Mesodermal cell (in vitro differentiated cells): ENCODE measurements around the gene NAT8L.
A peak's percentile ranks its signal among the peaks of the same experiment; 100 is the strongest.

Source experiments
- H3K27ac ChIP-seq: 2 replicates; pipeline ENCODE4 v1.7.0; 2013; ENCODE audit warnings: mild to moderate bottlenecking, low read depth, low read length, moderate library complexity; ENCODE audit not compliant: severe bottlenecking
- H3K36me3 ChIP-seq: 2 replicates; pipeline ENCODE4 v1.7.1; 2013; ENCODE audit warnings: mild to moderate bottlenecking, low read length, moderate library complexity; ENCODE audit not compliant: control insufficient read depth, insufficient read depth
- H3K4me1 ChIP-seq: one replicate; pipeline ENCODE4 v1.7.1; 2013; ENCODE audit warnings: mild to moderate bottlenecking, low read length; ENCODE audit not compliant: insufficient read depth, control insufficient read depth, poor library complexity, severe bottlenecking
- H3K4me3 ChIP-seq: 2 replicates; pipeline ENCODE4 v1.7.0; 2013; ENCODE audit warnings: low read length, control low read depth, mild to moderate bottlenecking; ENCODE audit not compliant: insufficient read depth, poor library complexity, severe bottlenecking; ENCODE audit errors: extremely low read depth
- H3K9me3 ChIP-seq: 2 replicates; pipeline ENCODE4 v1.7.1; 2013; ENCODE audit warnings: mild to moderate bottlenecking, low read length, moderate library complexity; ENCODE audit not compliant: control insufficient read depth
- WGBS, 2 experiments: methylation state at CpG; one replicate each; pipeline ENCODE4 v1.1.5; 2013; ENCODE audit warnings: missing lambda C conversion rate in 2 of 2; ENCODE audit not compliant: insufficient coverage in 2 of 2; 5-methylcytosine and 5-hydroxymethylcytosine counted together

NAT8L gene

DNA sequence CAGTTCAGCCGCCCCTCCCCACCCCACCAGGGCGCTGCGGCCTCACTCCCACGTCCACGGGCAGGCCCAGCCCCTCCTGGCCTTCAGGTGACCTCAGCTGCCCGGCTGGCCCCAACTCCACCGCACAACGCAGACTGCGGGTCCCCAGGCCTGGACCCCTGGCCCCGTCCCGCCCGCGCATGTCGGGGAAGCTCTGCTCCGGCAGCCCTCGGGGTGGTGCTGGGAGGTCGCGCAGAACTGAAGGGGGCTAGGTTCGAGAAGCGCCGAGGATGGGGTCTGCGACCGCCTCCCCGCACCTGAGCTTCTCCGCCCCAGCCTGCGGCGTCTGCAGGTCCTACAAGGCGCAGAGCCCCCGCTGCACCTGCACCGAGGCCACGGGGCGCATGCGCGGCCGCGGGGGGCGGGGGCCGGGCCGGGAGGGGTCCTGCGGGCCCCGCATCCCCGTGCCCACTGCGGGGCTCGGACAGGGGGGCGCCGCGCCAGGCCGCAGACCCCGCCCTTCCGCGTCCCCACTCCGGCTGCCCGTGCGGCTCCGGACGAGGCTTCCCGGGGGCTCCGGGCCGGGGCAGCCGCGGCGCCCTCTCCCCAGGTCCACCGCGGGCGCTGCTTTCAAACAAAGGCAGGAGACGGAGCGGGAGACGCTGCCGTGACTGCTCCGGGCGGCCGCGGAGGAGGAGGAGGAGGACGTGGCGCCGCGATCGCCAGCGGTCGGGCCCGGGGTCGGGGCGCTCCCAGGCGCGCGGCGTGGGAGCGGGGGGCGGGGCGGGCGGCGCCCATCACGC is 672 bp upstream of the NAT8L start:
- Histone ChIP-seq H3K4me3 (peak overlapping the region; percentile 28), H3K27ac (no peak overlapping the region), H3K36me3 (no peaks in the 10 kb centered on the region), H3K4me1 (peaks cover 5% of the 10 kb centered on the region), H3K9me3 (no peaks in the 10 kb centered on the region)
- WGBS, 2 experiments = 1 to 2% methylated on average over 36 to 70 of the region's 93 CpGs

DNA sequence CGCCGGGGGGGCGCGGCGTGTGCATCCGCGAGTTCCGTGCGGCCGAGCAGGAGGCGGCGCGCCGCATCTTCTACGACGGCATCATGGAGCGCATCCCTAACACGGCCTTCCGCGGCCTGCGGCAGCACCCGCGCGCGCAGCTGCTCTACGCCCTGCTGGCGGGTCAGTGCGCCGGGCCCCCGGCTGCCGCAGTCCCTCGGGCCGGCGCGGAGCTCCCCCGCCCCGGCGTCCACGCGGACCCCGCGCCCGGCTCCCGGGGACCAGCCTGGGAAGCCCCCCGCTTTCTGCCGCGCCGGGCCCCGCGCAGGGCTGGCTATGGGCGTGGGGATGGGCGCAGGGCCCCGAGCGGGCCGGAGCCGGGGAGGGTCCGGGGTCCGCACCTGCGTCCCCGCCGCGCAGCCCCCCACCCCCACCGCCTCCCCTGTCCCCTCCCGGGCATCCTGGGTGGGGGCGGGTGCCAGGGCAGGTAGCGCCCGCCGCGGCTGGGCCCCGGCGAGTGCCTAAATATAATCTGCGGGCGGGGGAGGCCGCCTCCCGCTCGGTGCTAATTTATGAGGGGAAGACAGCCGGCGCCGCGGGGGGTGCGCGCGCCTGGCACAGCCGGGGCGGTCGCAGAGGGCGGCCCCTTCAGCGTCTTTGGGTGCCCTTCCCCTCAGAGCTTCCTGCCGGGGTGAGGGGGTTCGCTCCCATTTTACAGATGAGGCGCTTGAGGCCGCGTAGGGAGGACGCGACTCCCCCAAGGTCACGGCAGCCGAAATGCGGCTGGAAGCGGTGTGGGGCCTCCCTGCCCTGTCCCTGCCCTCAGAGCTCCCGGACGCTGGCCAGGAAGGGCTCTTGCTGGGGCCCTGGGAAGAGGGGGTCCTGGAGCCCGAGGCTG is 837 bp downstream of the NAT8L start:
- peaks cover 5% of the 10 kb centered on the region for H3K4me1 ChIP-seq
- no peaks in the 10 kb centered on the region for H3K36me3 ChIP-seq
- WGBS, 2 experiments = 4 to 6% methylated on average over 39 to 58 of the region's 102 CpGs
- no peaks in the 10 kb centered on the region for H3K9me3 ChIP-seq
- no peak overlapping the region for H3K4me3 ChIP-seq
- H3K27ac ChIP-seq = no peak overlapping the region

DNA sequence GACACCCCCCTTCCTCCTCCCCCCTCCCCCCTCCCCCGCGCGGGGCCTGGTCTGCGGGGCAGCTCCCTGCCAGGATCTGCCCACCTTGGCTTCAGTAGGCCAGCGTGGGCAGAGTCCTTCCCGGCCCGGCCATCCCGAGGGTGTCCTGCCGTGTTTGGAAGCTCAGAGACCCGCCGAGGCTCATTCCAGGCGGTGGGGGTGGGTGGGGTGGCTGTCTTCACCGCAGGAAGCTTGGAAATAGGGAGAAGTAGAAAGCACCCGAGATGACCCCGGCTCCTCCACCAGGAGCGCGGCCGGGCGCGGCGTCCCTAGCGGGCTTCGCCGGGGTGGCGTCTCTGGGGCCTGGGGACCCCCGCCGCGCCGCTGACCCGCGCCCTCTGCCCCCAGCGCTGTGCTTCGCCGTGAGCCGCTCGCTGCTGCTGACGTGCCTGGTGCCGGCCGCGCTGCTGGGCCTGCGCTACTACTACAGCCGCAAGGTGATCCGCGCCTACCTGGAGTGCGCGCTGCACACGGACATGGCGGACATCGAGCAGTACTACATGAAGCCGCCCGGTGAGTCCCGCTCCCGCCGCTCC is 1.6 kb downstream of the NAT8L start:
- H3K4me3 ChIP-seq = peak overlapping the region; percentile 11
- no peak overlapping the region for H3K27ac ChIP-seq
- no peaks in the 10 kb centered on the region for H3K9me3 ChIP-seq

DNA sequence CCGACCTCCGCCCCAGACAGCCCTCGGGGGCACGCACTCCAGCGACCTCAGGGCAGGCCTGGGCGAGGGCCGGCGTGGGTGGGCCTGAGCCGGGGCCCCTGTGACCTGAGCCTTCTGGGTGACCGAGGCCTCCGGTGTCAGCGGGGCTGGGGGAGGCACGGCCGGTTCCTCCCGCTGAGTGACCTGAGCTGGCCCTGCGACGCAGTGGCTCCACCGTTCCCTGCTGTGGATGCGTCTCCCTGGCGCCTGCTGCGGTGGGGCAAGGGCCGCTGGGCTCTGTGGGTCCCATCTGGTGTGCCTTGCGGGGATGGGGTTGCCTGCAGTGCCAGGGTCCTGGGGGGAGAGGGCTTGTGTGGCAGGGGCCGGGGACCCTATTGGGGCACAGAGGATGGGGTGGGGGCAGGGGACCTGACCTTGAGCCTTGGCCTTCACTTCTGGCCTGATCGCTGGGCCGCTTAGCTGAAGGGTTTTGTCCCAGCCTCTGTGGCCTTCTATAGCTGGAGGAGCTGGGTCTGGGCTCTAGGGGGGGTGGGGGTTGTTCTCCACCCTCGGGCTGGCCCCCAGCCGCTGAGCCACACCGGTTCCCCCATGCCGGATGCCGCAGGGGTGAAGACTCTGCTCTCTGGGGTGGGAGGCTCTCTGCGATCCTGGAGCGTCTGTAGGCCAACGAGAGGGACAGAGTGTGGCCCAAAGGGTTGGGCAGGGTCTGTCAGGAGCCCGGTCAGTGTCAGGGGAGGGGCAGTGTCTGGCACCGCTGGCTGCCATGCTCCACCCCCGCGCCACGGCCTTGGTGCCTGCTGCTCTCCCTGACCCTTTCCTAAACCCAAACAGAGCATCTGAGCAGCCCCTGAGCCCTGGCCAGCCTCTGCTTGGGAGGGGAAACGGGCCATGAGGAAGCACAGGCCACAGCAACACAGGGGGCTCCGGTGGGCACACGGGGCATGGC is 2.3 kb downstream of the NAT8L start:
- H3K4me3 ChIP-seq = no peak overlapping the region
- 51 to 57% methylated on average over 28 to 40 of the region's 42 CpGs for WGBS, 2 experiments
- no peak overlapping the region for H3K27ac ChIP-seq
- no peaks in the 10 kb centered on the region for H3K9me3 ChIP-seq
- H3K36me3 ChIP-seq = no peaks in the 10 kb centered on the region
- peaks cover 5% of the 10 kb centered on the region for H3K4me1 ChIP-seq

More for the DNA sequence above, 1.6 kb downstream of the NAT8L start:
- Histone ChIP-seq H3K4me1 (peaks cover 5% of the 10 kb centered on the region), H3K36me3 (no peaks in the 10 kb centered on the region)
- WGBS, 2 experiments = 5 to 6% methylated on average over 37 to 40 of the region's 54 CpGs

DNA sequence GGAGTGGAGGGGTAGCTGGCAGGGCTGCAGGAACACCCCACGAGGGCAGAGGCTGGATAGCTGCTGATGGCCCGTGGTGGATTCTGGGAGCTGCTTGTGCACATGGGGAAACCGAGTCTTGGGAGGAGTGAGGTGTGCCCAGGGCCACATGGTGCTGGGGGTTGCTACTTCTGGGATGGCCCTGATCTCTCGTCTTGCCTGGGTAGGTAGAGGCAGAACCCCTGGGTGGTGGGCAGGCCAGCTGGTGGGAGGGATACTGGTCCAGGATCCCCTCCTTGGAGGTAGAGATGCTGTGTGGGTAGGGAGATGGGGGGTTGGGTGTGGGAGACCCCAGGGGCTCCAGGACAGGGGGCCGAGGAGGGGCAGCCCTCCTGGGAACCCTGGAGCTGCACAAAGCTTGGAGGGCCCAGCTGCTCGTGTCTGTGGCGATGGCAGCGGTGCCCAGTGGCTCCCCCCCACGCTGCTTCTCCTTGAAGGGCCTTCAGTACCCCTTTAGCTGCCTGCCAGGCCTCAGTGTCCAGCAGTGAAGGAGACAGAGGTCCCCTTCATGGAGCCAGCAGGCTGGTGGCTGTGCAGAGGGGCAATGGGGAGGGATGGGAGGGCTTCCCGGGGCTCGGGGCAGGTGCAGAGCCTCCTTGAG is 3.2 kb downstream of the NAT8L start:
- H3K27ac ChIP-seq = no peak overlapping the region
- no peaks in the 10 kb centered on the region for H3K9me3 ChIP-seq
- H3K4me1 ChIP-seq = peaks cover 5% of the 10 kb centered on the region
- WGBS, 2 experiments = 85 to 93% methylated on average over 11 of the region's 11 CpGs
- H3K36me3 ChIP-seq = no peaks in the 10 kb centered on the region
- H3K4me3 ChIP-seq = no peak overlapping the region

DNA sequence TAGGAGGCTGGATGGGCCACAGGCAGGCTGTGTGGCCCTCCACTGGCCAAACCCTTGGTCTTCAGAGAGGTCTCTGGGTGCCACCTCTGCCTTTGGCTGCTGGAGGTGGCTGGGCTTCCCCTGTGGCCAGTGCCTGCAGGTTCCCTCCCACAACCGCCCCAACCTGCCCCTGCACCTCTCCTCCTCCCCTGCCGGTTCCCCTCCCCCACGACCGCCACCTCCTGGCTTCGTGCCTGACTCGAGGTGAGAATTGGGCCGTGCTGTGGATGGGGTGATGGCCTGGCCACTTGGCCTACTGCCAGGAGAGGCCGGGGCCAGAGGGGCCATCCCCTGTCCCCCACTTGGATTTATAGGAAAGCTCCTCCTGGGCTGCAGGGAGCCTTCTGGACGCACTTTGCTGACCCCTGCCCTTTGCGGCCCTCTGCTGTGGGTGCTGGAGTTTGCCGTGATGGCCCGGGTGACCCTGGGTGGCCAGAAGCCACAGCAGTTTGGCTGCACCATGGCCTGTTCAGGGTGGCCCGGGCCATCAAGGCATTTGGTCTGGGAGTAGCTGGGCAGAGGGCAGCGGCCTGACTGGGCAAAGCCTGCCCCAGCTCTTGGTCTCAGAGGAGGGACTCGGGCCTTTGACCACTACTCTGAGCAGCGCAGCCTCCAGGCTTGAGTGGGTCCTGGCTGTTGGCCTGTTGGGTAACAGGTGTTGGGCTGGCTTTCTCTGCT is 3.8 kb downstream of the NAT8L start:
- 90 to 92% methylated on average over 8 to 9 of the region's 16 CpGs for WGBS, 2 experiments
- no peaks in the 10 kb centered on the region for H3K36me3 ChIP-seq
- H3K9me3 ChIP-seq = no peaks in the 10 kb centered on the region
- H3K4me3 ChIP-seq = no peak overlapping the region
- peaks cover 5% of the 10 kb centered on the region for H3K4me1 ChIP-seq
- H3K27ac ChIP-seq = no peak overlapping the region

DNA sequence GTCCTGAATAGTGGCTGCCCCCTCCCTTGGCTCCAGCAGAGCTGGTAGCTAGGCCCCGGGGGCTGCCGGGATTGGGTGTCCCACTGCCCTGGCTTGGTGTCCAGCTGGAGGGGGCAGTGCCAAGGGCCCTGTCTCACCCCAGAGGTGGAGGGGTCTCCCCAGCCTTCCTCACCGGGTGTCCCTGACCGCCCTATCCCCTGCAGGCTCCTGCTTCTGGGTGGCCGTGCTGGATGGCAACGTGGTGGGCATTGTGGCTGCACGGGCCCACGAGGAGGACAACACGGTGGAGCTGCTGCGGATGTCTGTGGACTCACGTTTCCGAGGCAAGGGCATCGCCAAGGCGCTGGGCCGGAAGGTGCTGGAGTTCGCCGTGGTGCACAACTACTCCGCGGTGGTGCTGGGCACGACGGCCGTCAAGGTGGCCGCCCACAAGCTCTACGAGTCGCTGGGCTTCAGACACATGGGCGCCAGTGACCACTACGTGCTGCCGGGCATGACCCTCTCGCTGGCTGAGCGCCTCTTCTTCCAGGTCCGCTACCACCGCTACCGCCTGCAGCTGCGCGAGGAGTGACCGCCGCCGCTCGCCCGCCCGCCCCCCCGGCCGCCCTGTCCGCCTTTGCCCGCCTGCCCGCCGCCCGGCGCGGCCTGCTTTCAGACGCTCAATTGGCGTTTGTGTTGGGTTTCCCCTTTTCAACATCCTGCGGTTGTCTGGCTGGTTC is 4.6 kb downstream of the NAT8L start:
- no peak overlapping the region for H3K27ac ChIP-seq
- H3K36me3 ChIP-seq = no peaks in the 10 kb centered on the region
- H3K9me3 ChIP-seq = no peaks in the 10 kb centered on the region
- WGBS, 2 experiments = 94 to 97% methylated on average over 37 to 40 of the region's 53 CpGs
- no peak overlapping the region for H3K4me3 ChIP-seq
- peaks cover 5% of the 10 kb centered on the region for H3K4me1 ChIP-seq

DNA sequence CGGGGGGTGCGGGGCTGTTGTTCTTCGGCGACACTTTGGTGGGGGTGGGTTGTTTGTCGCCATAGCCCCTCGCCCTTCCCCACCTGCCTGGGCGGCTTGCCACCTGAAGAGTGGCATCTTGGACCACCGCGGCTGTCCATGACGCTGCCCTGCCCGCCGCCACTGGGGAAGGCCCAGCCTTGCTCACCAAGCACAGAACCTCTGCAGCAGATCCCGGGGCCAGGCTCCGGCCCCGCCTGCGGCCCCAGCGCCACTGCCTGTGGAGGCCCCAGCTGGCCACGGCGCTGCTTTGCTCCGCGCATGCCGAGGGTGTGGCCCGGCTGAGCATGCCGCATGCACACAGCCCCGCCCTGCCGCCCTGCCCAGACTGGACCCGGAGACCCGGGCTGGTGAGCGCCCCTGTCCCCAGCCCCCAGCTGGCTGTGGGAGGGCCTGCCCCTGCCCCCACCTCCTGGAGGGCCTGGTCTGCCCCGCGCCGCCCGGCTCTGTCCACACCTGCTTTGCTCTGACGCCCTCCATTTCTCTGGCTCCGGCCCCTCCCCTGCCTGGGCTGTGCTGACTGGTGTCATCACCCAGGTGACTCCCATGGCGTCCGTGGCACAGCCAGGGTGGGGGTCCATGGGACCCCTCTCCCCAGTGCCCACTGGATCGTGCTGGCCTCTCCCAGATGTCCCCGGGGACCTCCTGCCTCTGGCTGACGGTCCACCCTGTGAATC is 5.3 kb downstream of the NAT8L start:
- peaks cover 5% of the 10 kb centered on the region for H3K4me1 ChIP-seq
- WGBS, 2 experiments = 93 to 96% methylated on average over 24 to 35 of the region's 40 CpGs
- no peak overlapping the region for H3K4me3 ChIP-seq
- no peaks in the 10 kb centered on the region for H3K36me3 ChIP-seq
- H3K27ac ChIP-seq = no peak overlapping the region
- no peaks in the 10 kb centered on the region for H3K9me3 ChIP-seq
